HS-27A (cell line): ENCODE data around the gene FAM222A.
"Not testable (repeated sequence)": the region's sequence is repeated elsewhere in the genome, so short reads cannot be mapped to it uniquely, and the experiment has no call there.

Experiments used
- DNase-seq: peaks from one replicate; pipeline ENCODE4 v3.0.0-alpha.2; 2012; ENCODE audit warnings: low read depth, missing footprints

The FAM222A gene

GRCh38 chr12:109693653-109694600, 19.7 kb upstream of the FAM222A start:
- DNase-seq, result no peak

GRCh38 chr12:109694629-109695028, 19.0 kb upstream of the FAM222A start:
- DNase-seq, result not testable (repeated sequence)

GRCh38 chr12:109695416-109695815, 18.2 kb upstream of the FAM222A start:
- no peak for DNase-seq

GRCh38 chr12:109695961-109696461, 17.6 kb upstream of the FAM222A start:
- DNase-seq, result no peak

DNA sequence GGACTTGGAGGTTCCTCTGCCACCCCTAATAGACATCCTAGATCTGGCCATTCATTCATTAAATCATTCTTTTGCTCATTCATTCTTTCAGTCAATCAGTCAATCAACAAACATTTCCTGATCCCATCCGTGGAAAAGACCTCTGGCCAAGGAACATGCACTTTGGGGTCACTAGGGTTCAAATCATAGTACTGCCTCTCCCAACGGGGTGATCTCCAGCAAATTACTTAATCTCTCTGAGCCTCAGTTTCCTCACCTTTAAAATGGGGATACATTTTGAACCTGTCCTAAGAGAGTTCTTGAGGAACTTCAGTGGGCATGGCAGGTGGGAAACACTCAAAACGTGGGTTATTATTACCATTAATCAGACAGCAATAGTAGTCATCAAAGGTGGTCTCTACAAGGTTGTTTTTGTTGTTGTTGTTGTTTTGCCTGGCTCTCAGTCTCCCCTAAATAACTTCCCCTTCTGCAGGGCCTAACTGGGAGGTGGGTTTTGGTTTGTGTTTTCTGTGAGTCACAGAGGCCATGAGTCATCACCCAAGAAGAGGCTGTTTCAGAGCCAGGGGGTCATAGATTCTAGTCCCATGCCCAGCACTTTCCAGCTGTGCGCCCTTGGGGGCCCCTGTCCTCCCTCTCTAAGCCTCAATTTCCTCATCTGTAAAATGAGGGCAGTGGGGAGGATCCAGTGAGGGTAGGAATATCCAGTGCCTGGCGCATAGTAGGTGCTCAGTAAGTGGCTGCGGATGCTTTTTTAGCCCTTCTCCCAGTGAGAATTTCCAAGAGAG, 16.9 kb upstream of the FAM222A start:
- no peak for DNase-seq

GRCh38 chr12:109697270-109697553, 16.4 kb upstream of the FAM222A start:
- DNase-seq, result no peak

GRCh38 chr12:109697877-109698468, 15.7 kb upstream of the FAM222A start:
- no peak for DNase-seq

- DNase-seq, result no peak
Observed at GRCh38 chr12:109698820-109699219, 14.8 kb upstream of the FAM222A start.

- no peak for DNase-seq
Observed at GRCh38 chr12:109701064-109701463, 12.6 kb upstream of the FAM222A start.

- no peak for DNase-seq
Observed at GRCh38 chr12:109702111-109702841, 11.3 kb upstream of the FAM222A start.

DNA sequence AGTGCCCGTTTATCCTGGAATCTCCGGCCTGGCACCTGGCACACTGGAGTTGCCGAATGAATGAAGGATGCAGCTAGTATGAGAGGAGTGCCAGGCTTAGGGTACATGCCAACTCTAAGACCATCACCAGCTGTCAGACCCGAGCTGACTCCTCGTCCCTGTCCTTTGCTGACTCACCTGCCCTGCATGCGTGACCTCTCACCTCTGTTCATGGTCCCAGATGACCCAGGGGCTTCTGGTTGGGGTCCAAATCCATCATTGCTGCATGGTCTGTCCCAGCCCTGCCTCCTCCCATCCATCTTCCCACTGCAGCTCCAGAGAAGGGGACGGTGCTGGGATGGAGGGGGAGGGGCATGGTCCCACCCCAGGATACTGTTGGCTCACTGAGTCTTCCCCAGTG, 9.9 kb upstream of the FAM222A start:
- DNase-seq, result no peak

GRCh38 chr12:109704371-109705098, 9.1 kb upstream of the FAM222A start:
- DNase-seq, result no peak

DNA sequence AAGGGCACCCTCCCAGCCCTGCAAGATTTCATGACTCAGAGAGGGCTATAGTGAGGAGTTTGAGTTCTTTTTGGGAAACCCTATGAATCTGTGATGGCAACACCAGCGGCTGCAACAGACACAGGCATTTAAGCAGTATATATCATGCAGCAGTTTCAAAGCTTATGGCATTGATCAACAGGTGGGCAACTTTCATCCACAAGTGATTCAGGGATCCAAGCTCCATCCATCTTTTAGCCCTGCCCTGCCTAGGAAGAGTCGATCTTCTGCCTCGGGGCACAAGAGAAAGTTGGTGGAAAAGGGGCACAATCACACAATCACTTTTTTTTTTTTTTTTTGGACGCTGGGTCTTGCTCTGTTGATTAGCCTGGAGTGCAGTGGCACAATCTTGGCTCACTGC, 8.3 kb upstream of the FAM222A start:
- no peak for DNase-seq

- DNase-seq, result no peak
Observed at GRCh38 chr12:109706398-109706746, 7.3 kb upstream of the FAM222A start.

DNA sequence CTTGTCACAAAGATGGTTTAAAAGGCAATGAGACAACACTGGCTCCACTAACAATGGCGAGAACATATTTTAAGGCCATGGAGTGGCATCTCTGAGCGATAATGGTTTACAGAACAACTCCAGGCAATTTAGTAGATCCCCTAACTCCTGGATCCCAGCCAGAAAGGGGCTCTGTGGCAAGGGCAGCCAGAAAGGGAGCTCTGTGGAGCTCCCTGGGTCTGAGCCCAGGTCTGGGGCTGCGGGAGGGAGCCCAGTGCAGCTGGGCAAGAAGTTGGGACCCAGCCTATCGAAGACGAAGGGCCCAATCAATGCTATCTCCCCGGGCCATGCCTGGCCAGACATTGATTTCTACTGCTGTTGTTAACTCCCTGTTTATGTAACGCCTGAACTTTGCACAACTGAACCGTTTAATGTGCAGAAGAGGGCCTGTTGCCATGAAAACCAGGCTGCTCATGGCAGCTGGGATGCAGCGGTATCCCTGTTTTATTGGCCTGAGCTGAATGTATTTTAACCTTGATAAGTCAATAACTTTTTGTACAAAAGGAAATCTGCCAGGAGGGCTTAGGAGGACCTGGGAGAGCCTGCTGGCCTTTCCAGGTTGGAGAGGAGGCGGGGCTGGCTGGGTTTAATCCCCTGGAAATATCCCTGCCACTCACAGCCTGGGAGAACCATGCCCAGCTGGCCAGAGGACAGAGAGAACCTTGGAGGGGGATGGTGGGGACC, 6.7 kb upstream of the FAM222A start:
- no peak for DNase-seq

GRCh38 chr12:109707470-109707821, 6.2 kb upstream of the FAM222A start:
- no peak for DNase-seq

- no peak for DNase-seq
Observed at GRCh38 chr12:109708939-109709338, 4.7 kb upstream of the FAM222A start.

- no peak for DNase-seq
Observed at GRCh38 chr12:109709401-109709991, 4.1 kb upstream of the FAM222A start.

GRCh38 chr12:109710205-109710746, 3.3 kb upstream of the FAM222A start:
- no peak for DNase-seq
